Omental fat pad (tissue), 4 donors: ENCODE results near the gene ZNF366. TPM values are rescaled to one million over a fixed set of nuclear protein-coding genes. Genes with fewer than 3 reads are reported as not detected.

Experiments
- ATAC-seq: fragments of 150-250 bp; one replicate; pipeline ENCODE4 v1.9.1; 2016; ENCODE audit warnings: mild to moderate bottlenecking, moderate library complexity; ENCODE audit not compliant: low FRiP score
- DNase-seq: peaks from one replicate; pipeline ENCODE4 v3.0.0-alpha.2; 2019; ENCODE audit warnings: low spot score
- total RNA-seq, 4 donors: library from RNA; depleted of rRNA; stranded (reverse); fragments of >200 nt; gene quantifications; one replicate each; pipeline ENCODE4 v1.1.0, GENCODE V29; 2016
- TF ChIP-seq, protein P1 (sequence below), 3 donors: fragments of 450-650 bp; IDR thresholded peaks; one replicate each; pipeline ENCODE4 v1.5.1; 2016 to 2017; ENCODE audit warnings: antibody characterized with exemption in 3 of 3, mild to moderate bottlenecking in 3 of 3, moderate library complexity in 2 of 3

The ZNF366 gene
- total RNA-seq, 4 donors from 2014 or later, result 0.74 to 25.2 (median 6.5) TPM

DNA sequence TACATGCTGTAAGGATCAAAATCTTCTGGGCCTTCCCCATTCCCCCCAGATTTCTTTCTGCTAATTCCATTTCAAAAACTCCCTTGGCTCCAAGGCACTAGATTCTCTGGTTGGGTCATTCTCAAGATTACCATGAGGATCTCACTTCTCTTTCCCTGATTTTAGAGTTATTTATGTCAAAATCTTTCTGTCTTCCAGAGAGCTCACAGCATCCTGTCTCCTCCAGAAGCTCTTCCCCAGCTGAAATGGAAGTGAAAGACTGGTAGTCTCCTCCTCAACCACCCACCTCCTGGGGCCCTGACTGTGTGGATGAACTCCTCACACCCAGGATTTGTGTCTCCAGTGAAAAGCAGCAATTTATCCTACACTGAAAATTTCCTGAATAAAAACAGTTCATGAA, 11.9 kb upstream of the ZNF366 start:
- DNase-seq (no peak), ATAC-seq (no peak)
- TF ChIP-seq, protein P1, sequence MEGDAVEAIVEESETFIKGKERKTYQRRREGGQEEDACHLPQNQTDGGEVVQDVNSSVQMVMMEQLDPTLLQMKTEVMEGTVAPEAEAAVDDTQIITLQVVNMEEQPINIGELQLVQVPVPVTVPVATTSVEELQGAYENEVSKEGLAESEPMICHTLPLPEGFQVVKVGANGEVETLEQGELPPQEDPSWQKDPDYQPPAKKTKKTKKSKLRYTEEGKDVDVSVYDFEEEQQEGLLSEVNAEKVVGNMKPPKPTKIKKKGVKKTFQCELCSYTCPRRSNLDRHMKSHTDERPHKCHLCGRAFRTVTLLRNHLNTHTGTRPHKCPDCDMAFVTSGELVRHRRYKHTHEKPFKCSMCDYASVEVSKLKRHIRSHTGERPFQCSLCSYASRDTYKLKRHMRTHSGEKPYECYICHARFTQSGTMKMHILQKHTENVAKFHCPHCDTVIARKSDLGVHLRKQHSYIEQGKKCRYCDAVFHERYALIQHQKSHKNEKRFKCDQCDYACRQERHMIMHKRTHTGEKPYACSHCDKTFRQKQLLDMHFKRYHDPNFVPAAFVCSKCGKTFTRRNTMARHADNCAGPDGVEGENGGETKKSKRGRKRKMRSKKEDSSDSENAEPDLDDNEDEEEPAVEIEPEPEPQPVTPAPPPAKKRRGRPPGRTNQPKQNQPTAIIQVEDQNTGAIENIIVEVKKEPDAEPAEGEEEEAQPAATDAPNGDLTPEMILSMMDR (IDR thresholded peaks at IDR 0.05), result no peak

DNA sequence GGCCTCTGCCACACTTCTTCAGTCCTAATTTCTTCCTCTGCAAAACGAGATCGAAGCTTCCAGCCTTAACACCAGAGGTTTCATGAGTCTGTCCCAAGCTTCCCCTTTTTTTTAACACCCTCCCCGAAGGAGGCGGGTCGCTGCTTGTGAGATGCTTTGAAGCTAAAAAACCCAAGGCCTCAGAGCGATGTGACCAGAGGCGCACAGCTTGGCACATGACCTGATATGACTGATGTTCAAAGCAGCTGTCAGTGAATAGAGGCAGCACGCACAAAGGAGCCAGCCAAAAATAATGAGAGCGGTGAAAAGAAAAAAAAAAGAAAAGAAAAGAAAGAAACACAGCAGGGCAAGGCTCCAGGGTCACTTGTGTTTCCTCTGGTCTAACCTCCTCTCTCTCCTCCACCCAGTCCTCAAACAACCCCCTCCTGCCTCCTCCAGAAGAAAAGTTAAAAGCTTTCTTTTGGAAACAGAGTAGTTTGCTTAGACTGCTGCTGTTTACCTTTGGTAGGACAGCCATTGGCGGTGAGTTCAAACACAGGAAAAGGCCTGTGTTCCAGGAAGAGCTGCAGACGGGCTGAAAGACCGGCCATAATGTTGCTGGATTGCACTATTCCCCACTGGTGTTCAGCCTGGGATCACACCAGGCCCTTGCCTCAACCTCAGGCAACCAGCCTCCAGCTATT, 10.9 kb upstream of the ZNF366 start:
- no peak for ATAC-seq
- TF ChIP-seq, protein P1 (IDR thresholded peaks at IDR 0.05), result no peak
- DNase-seq, result no peak

DNA sequence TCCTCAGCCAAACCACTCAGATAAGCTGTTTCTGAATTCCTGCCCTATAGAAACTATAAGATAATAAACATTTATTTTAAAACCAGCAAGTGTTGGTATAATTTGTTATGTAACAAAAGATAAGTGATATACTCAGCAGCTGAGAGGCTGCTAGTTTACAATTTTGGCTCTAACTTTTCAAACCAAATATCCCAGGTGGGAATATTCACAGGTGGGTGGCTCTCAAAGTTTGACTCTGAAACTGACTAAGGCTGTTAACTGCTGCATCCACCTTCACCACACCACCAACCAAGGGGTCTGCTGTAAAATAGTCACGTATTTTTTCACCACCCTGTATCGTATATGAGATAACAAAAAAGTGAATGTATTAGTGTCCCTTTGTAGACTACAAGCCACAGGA, 9.7 kb upstream of the ZNF366 start:
- TF ChIP-seq, protein P1 (IDR thresholded peaks at IDR 0.05), result no peak
- no peak for ATAC-seq
- no peak for DNase-seq

DNA sequence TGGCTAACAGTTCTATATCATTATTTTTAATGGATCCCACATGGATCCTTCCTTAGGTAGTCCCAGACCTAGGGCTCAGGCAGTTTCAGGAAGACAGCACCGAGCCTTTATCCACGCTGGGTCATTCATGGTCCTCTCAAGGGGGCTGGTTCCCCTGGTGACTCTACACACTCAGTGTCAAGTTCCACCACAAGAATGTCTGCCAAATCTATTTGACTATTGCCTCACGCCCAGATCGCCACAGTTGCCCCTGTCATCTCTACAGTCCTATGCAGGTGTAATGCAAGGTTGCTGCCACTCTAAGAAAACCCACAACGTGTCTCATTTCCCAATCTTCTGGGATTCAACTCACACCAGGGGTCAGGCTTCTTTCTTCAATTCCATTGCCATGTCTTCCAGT, 8.0 kb upstream of the ZNF366 start:
- TF ChIP-seq, protein P1 (IDR thresholded peaks at IDR 0.05), result no peak
- no peak for DNase-seq
- no peak for ATAC-seq

DNA sequence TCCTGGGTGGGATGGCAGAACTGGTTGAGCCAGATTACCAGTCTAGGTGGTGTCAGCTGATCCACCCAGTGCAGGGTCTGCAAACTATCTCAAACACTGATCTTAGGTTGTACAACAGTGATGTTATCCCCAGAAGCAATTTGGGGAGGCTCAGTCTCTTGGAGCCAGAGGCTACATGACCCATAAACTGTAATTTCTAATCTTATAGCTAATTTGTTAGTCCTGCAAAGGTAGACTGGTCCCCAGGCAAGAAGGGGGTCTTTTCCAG, 5.3 kb upstream of the ZNF366 start:
- TF ChIP-seq, protein P1 (IDR thresholded peaks at IDR 0.05), result no peak
- no peak for ATAC-seq
- DNase-seq, result no peak

DNA sequence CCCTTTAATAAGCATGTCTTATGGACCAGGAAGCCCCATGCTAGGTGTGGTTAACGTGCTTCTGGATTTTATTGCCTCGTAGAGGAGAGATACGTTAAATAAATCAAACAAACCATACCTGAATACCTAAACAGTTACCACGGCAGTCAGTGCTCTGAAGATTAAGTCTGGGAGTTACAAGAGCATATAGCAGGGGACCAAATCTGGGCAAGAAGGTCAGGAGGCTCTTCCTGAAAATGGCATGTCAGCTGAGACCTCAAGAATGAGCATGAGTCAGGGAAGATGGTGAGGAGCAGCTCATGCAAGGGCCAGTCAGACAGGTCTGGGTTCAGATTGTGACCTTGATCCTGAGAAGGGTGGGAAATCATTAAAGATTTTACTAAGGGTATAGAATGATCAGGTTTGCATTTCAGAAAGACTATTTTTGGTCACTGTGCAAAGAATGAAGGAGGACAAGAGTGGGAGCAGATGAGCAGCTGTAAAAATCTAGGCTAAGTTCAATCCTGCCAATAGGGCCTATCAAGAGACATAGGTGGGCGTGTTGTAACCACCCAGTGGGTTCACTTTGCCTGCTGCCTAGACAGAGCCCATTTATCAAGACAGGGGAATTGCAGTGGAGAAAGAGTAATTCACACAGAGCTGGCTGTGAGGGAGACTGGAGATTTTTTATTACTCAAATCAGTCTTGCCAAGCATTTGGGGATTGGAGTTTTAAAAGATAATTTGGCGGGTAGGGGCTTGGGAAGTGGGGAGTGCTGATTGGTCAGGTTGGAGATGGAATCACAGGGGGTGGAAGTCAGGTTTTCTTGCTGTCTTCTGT, 4.8 kb upstream of the ZNF366 start:
- TF ChIP-seq, protein P1 (IDR thresholded peaks at IDR 0.05), result no peak
- no peak for ATAC-seq
- DNase-seq, result no peak

DNA sequence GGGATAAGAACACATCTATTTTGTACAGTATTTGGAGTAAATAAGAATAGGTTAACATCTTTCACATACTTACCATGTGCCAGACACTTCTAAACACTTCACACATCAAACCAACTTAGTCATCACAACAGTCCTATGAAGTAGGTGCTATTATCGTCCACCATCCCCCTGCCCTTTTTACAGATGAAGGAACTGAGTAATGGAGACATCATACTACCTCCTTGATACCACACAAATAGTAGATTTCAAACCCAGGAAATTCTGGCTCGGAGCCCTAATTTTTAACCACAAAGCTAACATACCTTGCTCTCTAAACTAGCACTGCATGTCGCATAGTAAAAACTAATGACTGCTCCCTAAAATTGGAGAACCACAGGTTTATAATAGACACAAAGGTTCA, 4.2 kb upstream of the ZNF366 start:
- ATAC-seq (no peak), DNase-seq (no peak)
- TF ChIP-seq, protein P1 (IDR thresholded peaks at IDR 0.05), result no peak
